Esophagus muscularis mucosa (tissue), 4 donors: ENCODE results near the gene DNAJC3.

Source experiments
- EP300 ChIP-seq: sonication (generic); formaldehyde crosslinking; IDR thresholded peaks from one replicate; pipeline ENCODE4 v1.6.1; 2017; ENCODE audit warnings: antibody characterized with exemption
- POLR2A ChIP-seq: fragments of 450-650 bp; IDR thresholded peaks from one replicate; pipeline ENCODE4 v1.6.1; 2017; ENCODE audit warnings: antibody characterized with exemption, moderate library complexity, mild to moderate bottlenecking, low read depth
- POLR2AphosphoS5 ChIP-seq, 2 donors: sonication (generic); formaldehyde crosslinking; IDR thresholded peaks; one replicate each; pipeline ENCODE4 v1.6.1; 2017; ENCODE audit warnings: antibody characterized with exemption in 2 of 2
- TF ChIP-seq, protein P1 (sequence below), 3 experiments: fragments of 200-600 bp in 2 of 3; fragments of 450-650 bp in 1 of 3; sonication (generic) in 2 of 3; IDR thresholded peaks; one replicate each; pipeline ENCODE4 v1.5.1; 2017 to 2019; ENCODE audit warnings: antibody characterized with exemption in 3 of 3, mild to moderate bottlenecking in 2 of 3, moderate library complexity in 1 of 3

- no peak for TF ChIP-seq POLR2AphosphoS5 (IDR thresholded peaks at IDR 0.05)
- no peak for TF ChIP-seq POLR2A
- TF ChIP-seq, protein P1, sequence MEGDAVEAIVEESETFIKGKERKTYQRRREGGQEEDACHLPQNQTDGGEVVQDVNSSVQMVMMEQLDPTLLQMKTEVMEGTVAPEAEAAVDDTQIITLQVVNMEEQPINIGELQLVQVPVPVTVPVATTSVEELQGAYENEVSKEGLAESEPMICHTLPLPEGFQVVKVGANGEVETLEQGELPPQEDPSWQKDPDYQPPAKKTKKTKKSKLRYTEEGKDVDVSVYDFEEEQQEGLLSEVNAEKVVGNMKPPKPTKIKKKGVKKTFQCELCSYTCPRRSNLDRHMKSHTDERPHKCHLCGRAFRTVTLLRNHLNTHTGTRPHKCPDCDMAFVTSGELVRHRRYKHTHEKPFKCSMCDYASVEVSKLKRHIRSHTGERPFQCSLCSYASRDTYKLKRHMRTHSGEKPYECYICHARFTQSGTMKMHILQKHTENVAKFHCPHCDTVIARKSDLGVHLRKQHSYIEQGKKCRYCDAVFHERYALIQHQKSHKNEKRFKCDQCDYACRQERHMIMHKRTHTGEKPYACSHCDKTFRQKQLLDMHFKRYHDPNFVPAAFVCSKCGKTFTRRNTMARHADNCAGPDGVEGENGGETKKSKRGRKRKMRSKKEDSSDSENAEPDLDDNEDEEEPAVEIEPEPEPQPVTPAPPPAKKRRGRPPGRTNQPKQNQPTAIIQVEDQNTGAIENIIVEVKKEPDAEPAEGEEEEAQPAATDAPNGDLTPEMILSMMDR (IDR thresholded peaks at IDR 0.05): no peak
- no peak for TF ChIP-seq EP300
Observed at GRCh38 chr13:95708811-95709500, 32.0 kb downstream of the DNAJC3 start.
